Muscle layer of duodenum (tissue), 2 donors: Measurements from ENCODE around the gene WWOX.

Experiments used
- H3K27ac ChIP-seq: one replicate; pipeline ENCODE4 v1.7.0; 2013; ENCODE audit warnings: mild to moderate bottlenecking, low read length
- H3K27me3 ChIP-seq: one replicate; pipeline ENCODE4 v1.7.0; 2013; ENCODE audit warnings: low read depth, mild to moderate bottlenecking, control low read depth, low read length
- H3K36me3 ChIP-seq, 2 donors: one replicate each; pipeline ENCODE4 v1.7.0; 2013; ENCODE audit warnings: low read length in 2 of 2, control low read depth in 1 of 2, mild to moderate bottlenecking in 1 of 2; ENCODE audit not compliant: insufficient read depth in 2 of 2, control insufficient read depth in 1 of 2
- H3K4me1 ChIP-seq, 2 donors: one replicate each; pipeline ENCODE4 v1.7.0; 2013; ENCODE audit warnings: low read length in 2 of 2, mild to moderate bottlenecking in 2 of 2, control low read depth in 1 of 2, moderate library complexity in 1 of 2; ENCODE audit not compliant: insufficient read depth in 2 of 2, control insufficient read depth in 1 of 2
- H3K4me3 ChIP-seq, 2 donors: one replicate each; pipeline ENCODE4 v1.7.0; 2013; ENCODE audit warnings: low read length in 2 of 2, low read depth in 1 of 2, mild to moderate bottlenecking in 1 of 2
- H3K9me3 ChIP-seq, 2 donors: one replicate each; pipeline ENCODE4 v1.7.0; 2013; ENCODE audit warnings: low read length in 2 of 2, control low read depth in 1 of 2, mild to moderate bottlenecking in 1 of 2; ENCODE audit not compliant: control insufficient read depth in 1 of 2
- donor health status: healthy.

WWOX gene

DNA sequence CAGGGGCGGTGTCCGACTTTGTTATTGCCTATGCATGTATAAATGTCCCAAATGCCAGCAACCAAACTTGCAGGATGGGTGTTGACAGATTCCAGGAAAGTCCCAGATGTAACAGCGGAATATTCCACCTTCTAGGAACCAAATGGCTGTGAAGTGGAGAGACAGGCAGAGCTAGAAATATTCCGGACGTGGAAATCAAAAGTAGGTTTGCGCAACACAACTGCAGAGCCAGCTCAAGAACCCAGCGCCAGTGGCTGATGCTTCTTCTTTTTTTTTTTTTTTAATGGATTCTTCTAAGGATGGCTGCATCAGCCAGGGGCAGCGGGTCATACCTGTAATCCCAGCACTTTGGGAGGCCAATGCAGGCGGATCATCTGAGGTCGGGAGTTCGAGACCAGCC, 899.4 kb downstream of the WWOX start:
- Histone ChIP-seq H3K9me3 (no peaks in the 10 kb centered on the region), H3K36me3 (no peaks in the 10 kb centered on the region), H3K27me3 (no peaks in the 10 kb centered on the region), H3K27ac (no peak overlapping the region), H3K4me1 (no peaks in the 10 kb centered on the region), H3K4me3 (no peak overlapping the region)

DNA sequence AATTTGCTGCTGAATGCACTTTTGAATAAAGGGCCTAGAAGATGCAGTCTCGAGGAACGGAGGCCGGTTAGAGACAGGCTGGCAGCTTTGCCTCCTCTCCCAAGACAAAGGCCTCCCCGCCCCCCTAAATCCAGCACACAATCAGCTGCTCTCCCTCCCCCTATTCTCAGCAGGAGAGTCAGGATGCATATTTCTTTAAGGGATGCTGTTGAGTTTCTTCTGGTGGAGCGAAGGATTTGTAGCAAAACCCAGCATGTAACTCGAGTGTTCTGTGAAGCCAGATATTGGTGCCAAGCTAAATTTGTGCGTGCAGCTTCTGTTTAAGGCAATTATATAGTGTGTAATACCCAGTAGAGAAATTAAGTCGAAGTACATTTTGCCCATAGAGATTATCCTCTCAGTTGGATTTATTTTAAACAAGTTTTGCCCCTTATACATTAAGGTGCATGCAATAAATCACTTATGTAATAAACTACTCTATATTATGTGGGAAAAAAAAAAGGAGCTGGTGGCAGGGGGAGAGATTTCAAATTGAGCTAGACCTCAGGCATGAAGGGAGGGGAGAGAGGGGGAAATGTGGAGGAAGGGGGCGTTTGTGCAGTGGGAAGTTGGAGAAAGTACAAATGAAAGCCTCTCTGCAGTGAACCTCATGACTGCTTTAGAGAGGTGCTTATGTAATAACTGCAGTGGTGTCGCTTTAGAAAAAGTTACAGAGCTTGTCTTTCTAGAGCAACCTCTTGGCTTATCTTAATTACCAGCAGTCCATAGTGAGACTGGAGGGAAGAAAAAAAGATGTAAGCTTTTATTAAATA, 901.9 kb downstream of the WWOX start:
- H3K4me1 ChIP-seq: no peaks in the 10 kb centered on the region
- H3K36me3 ChIP-seq: no peaks in the 10 kb centered on the region
- H3K27ac ChIP-seq: no peak overlapping the region
- no peaks in the 10 kb centered on the region for H3K9me3 ChIP-seq
- H3K4me3 ChIP-seq: no peak overlapping the region
- H3K27me3 ChIP-seq: no peaks in the 10 kb centered on the region

DNA sequence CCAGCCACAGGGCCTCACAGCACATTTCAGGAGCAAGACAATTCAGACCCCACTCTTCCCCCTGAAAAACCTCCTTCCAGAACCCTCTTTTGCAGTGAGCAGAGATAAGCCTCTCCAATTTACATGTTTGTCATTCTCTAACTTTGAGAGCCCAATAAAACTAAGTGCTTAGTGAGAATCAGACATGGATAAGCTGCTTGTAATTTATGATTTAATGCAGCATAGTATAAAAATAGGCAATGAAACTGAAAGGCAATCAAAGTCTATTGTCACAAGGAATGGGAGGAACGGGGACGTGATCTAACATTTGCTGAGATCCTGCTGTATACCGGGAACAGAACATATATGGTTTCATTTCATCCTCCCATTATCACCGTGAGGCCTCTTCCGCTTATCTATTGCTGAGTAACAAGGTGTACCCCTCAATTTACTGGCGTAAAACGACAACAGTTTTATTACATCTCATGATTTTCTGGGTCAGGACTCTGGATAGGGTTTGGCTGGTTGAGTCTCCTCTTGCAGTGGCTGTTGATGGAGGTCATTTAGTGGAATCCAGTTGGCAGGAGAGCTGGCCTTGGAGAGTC, 903.7 kb downstream of the WWOX start:
- Histone ChIP-seq H3K4me3 (no peak overlapping the region), H3K9me3 (no peaks in the 10 kb centered on the region), H3K36me3 (no peaks in the 10 kb centered on the region), H3K4me1 (no peaks in the 10 kb centered on the region), H3K27me3 (no peaks in the 10 kb centered on the region), H3K27ac (no peak overlapping the region)

DNA sequence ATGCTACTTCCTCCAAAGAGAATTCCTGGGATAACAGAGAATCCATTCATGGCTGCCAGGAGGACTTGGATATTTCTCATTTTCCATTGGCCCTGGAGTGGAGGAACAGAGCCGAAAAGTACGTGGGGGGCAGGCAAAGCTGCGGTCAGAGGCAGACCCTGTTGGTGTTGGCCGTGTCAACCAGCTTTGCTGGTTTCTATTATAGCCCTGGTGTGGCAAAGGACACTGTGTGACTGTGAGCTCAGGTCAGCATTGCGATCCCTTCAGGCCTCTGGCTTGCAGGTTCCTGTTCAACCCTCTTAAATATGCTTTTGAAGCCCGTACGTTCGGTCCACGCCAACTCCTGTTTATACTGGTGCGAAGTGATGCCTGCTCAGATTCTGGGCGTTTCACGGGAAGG, 904.9 kb downstream of the WWOX start:
- H3K27me3 ChIP-seq: no peaks in the 10 kb centered on the region
- H3K36me3 ChIP-seq: no peaks in the 10 kb centered on the region
- no peaks in the 10 kb centered on the region for H3K4me1 ChIP-seq
- no peak overlapping the region for H3K4me3 ChIP-seq
- H3K9me3 ChIP-seq: no peaks in the 10 kb centered on the region
- no peak overlapping the region for H3K27ac ChIP-seq

DNA sequence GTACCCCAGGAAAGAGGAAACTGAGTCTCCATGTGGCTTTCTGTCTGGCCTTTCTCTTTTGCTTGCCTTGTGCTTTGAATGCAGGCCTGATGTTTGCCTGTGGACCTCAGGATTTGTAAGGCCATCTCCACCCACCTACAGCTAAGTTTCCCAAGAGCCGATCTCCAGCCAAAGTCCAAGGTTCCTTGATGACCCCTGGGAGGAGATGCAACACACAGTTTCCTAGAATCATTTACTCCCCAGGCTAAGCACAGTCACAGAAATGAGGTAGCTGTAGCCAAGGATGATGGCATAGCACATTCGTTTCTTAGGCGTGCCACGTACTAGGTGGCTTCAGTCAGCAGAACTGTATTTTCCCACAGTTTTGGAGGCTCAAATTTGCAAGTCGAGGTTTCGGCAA, 905.6 kb downstream of the WWOX start:
- H3K4me1 ChIP-seq: no peaks in the 10 kb centered on the region
- H3K27me3 ChIP-seq: no peaks in the 10 kb centered on the region
- H3K36me3 ChIP-seq: no peaks in the 10 kb centered on the region
- no peak overlapping the region for H3K4me3 ChIP-seq
- H3K9me3 ChIP-seq: no peaks in the 10 kb centered on the region
- H3K27ac ChIP-seq: no peak overlapping the region

DNA sequence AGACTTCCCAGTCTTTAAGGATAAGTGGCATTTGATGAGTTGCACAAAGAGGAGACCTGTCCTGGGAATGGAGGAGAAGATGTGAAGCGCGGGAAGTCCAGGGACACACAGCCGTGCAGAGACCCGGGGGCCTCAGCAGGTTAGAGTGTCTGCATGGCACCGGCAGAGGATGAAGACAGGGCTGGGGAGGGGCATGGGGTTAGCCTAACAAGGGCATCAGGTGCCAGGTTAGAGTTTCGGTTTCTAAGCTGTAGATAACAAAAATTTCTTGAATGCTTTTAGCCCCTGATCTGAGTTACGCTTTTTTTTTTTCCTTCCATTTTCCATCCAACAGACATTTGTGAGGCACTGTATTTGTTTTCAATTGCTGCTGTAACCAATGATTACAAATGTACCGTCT, 906.8 kb downstream of the WWOX start:
- no peaks in the 10 kb centered on the region for H3K36me3 ChIP-seq
- no peak overlapping the region for H3K4me3 ChIP-seq
- H3K9me3 ChIP-seq: no peaks in the 10 kb centered on the region
- H3K27me3 ChIP-seq: no peaks in the 10 kb centered on the region
- no peak overlapping the region for H3K27ac ChIP-seq
- no peaks in the 10 kb centered on the region for H3K4me1 ChIP-seq

DNA sequence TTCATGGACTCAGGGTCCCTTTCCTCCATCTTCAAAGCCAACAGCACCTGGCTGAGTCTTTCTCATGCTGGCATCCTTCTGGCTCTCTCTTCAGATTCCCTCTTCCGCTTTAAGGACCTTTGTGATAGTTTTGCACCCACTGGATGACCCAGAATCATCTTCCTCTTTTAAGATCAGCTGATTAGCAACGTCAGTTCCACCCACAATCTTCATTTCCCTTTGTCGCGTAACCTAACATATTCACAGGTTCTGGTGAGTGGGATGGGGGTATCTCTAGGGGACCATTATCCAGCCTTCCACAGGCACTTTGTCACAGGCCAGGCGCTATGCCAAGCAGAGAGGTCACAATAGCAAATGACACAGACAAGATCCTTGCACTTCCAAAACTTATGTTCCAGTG, 907.3 kb downstream of the WWOX start:
- Histone ChIP-seq H3K4me3 (no peak overlapping the region), H3K27ac (no peak overlapping the region), H3K36me3 (no peaks in the 10 kb centered on the region), H3K9me3 (no peaks in the 10 kb centered on the region), H3K4me1 (no peaks in the 10 kb centered on the region), H3K27me3 (no peaks in the 10 kb centered on the region)

DNA sequence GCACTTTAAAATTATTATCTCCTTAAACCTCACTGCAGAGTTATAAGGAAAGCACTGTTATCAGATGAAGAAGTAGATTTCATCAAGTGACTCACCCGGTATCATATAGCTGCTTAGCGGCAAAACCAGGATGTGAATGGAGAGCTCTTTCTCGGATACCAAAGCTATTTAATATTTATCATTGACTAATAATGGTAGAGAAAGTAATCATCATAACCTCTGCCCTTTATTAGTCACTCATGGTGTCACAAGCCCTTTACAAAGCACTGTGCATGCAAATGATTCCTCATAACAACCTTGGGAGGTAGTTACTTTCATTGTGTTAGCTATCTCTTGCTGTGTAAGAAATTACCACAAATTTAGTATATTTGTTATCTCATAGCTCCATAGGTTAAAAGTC, 908.2 kb downstream of the WWOX start:
- H3K4me1 ChIP-seq: no peaks in the 10 kb centered on the region
- no peaks in the 10 kb centered on the region for H3K9me3 ChIP-seq
- no peaks in the 10 kb centered on the region for H3K36me3 ChIP-seq
- H3K4me3 ChIP-seq: no peak overlapping the region
- H3K27ac ChIP-seq: no peak overlapping the region
- H3K27me3 ChIP-seq: no peaks in the 10 kb centered on the region

DNA sequence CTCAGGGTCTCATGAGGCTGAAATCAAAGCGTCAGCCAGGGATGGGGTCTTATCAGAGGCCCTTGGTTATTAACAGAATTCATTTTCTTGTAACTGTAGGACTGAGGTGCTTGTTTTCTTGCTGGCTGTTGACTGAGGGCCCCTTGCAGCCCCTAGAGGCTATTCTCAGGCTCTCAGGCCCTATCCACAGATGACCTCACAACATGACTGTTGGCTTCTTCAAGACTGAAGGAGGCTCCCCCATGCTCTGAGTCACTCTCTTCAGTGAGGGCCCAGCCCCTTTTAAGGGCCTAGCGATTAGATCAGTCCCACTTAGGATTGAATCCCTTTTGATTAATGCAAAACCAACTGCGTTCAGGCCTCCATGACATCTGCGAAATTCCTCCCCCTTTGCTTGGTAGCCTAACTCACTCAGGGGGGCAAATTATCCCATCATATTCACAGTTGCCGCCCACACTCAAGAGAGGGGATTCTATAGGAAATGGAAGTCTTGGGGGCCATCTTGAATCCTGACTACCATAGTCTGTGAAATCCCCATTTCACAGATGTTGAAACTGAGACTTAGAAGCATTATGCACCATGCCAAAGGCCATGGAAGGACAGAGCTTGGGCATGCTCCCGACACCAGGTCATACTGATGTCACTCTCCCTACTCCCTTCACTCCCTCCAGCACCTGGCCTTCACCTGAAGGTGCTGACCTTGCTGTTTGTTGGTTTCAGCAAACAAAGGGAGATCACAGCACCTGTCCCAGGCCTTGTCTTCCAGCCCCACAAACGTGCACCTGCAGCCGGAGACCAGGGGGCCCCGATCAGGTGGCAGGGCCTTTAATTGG, 908.8 kb downstream of the WWOX start:
- Histone ChIP-seq H3K27ac (no peak overlapping the region), H3K36me3 (no peaks in the 10 kb centered on the region), H3K4me1 (no peaks in the 10 kb centered on the region), H3K27me3 (no peaks in the 10 kb centered on the region), H3K9me3 (no peaks in the 10 kb centered on the region), H3K4me3 (no peak overlapping the region)

DNA sequence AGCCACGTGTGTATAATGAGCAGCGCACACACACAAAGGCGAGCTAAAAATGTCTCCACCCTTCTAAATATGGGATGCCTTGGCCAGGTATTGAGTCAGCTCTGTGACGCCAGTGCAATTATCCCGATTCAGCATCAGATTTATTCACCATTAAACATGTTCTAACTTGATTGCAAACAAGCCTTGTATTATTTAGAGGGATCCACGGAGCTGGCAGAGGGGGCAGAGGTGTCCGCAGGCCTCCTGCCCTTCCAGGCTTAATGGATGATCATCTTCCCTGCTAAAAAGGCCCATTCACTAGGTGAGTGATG, 909.4 kb downstream of the WWOX start:
- Histone ChIP-seq H3K4me3 (no peak overlapping the region), H3K27me3 (no peaks in the 10 kb centered on the region), H3K27ac (no peak overlapping the region), H3K4me1 (no peaks in the 10 kb centered on the region), H3K36me3 (no peaks in the 10 kb centered on the region), H3K9me3 (no peaks in the 10 kb centered on the region)

DNA sequence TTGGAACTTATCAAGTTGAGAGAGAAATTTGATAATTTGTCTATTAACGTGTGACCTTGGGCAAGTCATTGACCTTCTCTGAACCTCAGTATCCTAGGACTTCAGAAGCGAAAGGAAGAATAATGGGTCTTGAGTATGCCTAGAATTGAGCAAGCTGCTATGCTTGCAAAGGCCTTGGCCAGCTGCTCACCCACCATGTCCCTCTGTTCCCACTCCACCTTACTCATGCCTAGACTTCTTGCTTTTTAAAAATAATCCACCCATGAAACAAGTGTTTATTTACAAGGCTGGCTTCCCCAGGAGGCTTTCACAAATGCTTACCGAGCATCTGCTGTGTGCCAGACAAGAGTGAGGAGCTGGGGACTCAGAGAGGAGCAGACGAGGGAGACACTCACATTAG, 910.4 kb downstream of the WWOX start:
- H3K36me3 ChIP-seq: no peaks in the 10 kb centered on the region
- H3K27me3 ChIP-seq: no peaks in the 10 kb centered on the region
- no peak overlapping the region for H3K4me3 ChIP-seq
- no peaks in the 10 kb centered on the region for H3K4me1 ChIP-seq
- H3K27ac ChIP-seq: no peak overlapping the region
- H3K9me3 ChIP-seq: no peaks in the 10 kb centered on the region
